Brain microvascular endothelial cell (primary cell): ENCODE data around the gene BRSK1.
A peak's percentile ranks its signal among the peaks of the same experiment; 100 is the strongest.

Experiments
- DNase-seq: peaks from one replicate; pipeline ENCODE4 v3.0.0-alpha.2; 2020
- H3K27ac ChIP-seq: fragments of 250-450 bp; sonication (Bioruptor Pico); 2 replicates; pipeline ENCODE4 v1.5.1; 2020; ENCODE audit warnings: mild to moderate bottlenecking, moderate library complexity
- H3K27me3 ChIP-seq: fragments of 250-450 bp; sonication (Bioruptor Pico); replicated peaks from 2 replicates; pipeline ENCODE4 v1.5.1; 2020; ENCODE audit warnings: mild to moderate bottlenecking
- H3K36me3 ChIP-seq: fragments of 250-450 bp; sonication (Bioruptor Pico); replicated peaks from 2 replicates; pipeline ENCODE4 v1.5.1; 2020; ENCODE audit warnings: mild to moderate bottlenecking
- H3K4me3 ChIP-seq: 2 replicates; pipeline ENCODE4 v1.5.1; 2011; ENCODE audit warnings: low read depth, mild to moderate bottlenecking, control low read depth, low read length, moderate library complexity
- in situ Hi-C: cut with HindIII; loops from 2 replicates; pipeline ENCODE4 v1.10.0; 2017; ENCODE audit warnings: low sequenced_read_pairs, low pct_ligation_motif_present
- TF ChIP-seq, protein P1 (sequence below): IDR thresholded peaks from 2 replicates; pipeline ENCODE4 v1.5.1; 2011; ENCODE audit warnings: low read depth, mild to moderate bottlenecking, moderate library complexity, low read length, control low read depth, inconsistent platforms; ENCODE audit errors: missing control alignments

Gene BRSK1

DNA sequence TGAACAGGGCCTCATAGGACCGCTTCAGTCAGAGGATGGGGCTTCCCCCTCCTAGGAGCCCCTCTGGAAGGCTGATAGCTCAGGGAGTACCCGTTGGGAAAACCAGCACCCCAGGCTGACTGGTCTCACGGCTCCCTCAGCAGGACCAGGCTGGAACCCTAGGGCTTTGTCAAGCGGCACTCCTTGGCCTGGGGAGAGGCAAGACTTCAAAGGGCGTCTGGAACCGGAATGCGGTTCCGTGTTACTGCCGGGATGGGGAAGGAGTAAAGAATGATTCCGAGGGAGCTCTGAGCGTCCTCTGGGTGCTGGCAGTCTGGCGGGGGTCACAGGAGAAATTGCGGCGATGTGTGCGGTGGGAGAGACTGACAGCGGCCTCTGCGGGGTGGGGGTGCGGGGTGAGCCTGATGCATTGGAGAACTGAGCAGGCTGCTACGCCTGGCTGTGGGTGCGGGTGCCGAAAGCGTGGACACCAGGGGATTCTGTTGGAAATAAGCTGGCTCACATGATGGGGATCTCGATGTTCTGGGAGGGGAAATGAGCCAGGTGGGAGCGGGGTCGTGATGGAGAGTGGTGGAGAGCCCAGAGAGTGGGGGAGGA is 68.8 kb downstream of the BRSK1 start:
- TF ChIP-seq, protein P1, sequence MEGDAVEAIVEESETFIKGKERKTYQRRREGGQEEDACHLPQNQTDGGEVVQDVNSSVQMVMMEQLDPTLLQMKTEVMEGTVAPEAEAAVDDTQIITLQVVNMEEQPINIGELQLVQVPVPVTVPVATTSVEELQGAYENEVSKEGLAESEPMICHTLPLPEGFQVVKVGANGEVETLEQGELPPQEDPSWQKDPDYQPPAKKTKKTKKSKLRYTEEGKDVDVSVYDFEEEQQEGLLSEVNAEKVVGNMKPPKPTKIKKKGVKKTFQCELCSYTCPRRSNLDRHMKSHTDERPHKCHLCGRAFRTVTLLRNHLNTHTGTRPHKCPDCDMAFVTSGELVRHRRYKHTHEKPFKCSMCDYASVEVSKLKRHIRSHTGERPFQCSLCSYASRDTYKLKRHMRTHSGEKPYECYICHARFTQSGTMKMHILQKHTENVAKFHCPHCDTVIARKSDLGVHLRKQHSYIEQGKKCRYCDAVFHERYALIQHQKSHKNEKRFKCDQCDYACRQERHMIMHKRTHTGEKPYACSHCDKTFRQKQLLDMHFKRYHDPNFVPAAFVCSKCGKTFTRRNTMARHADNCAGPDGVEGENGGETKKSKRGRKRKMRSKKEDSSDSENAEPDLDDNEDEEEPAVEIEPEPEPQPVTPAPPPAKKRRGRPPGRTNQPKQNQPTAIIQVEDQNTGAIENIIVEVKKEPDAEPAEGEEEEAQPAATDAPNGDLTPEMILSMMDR, result no peak
- in situ Hi-C loops, result no loop called here
- H3K27ac ChIP-seq, result no peak overlapping the region
- H3K36me3 ChIP-seq, result no peaks in the 10 kb centered on the region
- H3K4me3 ChIP-seq, result no peak overlapping the region
- DNase-seq, result no peak
- H3K27me3 ChIP-seq, result peaks cover 23% of the 10 kb centered on the region

GRCh38 chr19:55353356-55353802 is 69.6 kb downstream of the BRSK1 start:
- no peak for DNase-seq
- H3K27me3 ChIP-seq, result peaks cover 23% of the 10 kb centered on the region
- peak overlapping the region; percentile 49 for H3K4me3 ChIP-seq
- in situ Hi-C loops, result no loop called here
- H3K36me3 ChIP-seq, result no peaks in the 10 kb centered on the region
- H3K27ac ChIP-seq, result no peak overlapping the region
- TF ChIP-seq, protein P1, result no peak

GRCh38 chr19:55353803-55354697 is 70.3 kb downstream of the BRSK1 start:
- TF ChIP-seq, protein P1, result no peak
- DNase-seq, result peak; percentile 40
- Histone ChIP-seq H3K27ac (no peak overlapping the region), H3K4me3 (peak overlapping the region; percentile 49), H3K36me3 (no peaks in the 10 kb centered on the region), H3K27me3 (peaks cover 23% of the 10 kb centered on the region)
- in situ Hi-C loops, result no loop called here

DNA sequence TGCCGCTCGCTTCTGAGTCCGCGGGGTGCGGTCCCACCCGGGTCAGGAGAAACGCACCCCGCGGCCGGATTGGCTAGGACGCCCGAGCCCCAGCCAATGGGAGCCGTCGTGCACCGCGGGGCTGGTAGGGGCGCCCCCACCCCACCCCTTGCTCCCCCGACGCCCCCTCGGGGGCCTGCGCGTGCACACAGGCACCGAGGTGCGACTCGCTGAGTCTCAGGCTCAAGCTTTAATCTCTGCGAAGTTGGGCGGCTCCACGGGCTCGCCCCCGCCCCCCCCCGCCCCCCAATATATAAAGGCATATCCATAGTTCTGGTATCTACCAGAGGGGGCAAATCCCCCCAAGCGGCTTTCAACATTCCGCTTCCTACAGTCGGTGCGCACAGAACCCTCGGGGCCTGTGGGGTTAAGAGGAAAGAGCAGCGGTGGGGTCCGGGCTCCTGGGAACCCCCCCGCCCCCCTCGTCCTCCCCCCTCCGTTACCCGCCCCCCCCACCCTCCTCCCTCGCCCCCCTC is 71.0 kb downstream of the BRSK1 start, which contains the start of gene COX6B2:
Gene COX6B2, minus strand, starts transcription at position 22 of the 515 bp plus-strand sequence. CDS start 198 bp downstream, outside the sequence.
- H3K36me3 ChIP-seq, result no peaks in the 10 kb centered on the region
- H3K27ac ChIP-seq, result no peak within 1 kb of the TSS
- H3K27me3 ChIP-seq, result peaks cover 23% of the 10 kb centered on the region
- in situ Hi-C loops, result no loop called here
- DNase-seq, result no peak
- peak within 1 kb of the TSS; percentile 49 for H3K4me3 ChIP-seq
- TF ChIP-seq, protein P1, result no peak

DNA sequence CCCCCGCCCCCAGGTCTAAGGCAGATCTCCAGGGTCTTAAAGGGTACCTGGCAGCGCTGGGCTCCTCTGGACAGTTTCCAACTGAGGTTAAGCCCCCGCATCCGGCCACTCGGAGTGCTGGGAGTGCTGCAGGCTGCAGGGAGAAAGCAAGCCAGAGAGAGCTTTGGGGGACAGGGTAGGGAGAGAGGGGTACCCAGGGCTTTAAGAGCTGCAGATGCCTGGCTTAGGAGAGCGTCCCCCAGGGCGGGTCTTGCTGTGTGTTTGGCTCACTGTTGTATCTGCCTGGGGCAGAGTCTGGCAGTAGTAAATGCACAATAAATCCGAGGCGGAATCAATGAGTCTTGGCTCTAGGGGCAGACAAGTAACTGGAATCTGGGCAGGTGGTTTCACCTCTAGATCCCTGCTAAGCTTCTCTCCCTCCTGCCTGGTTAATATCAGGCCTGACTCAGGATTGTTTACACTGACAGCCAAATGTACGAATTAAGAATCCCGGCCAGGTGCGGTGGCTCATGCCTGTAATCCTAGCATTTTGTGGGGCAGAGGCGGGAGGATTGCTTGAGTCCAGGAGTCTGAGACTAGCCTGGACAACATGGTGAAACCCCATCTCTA is 71.5 kb downstream of the BRSK1 start:
- peaks cover 23% of the 10 kb centered on the region for H3K27me3 ChIP-seq
- H3K36me3 ChIP-seq, result no peaks in the 10 kb centered on the region
- in situ Hi-C loops, result no loop called here
- no peak overlapping the region for H3K4me3 ChIP-seq
- H3K27ac ChIP-seq, result no peak overlapping the region
- TF ChIP-seq, protein P1, result no peak
- no peak for DNase-seq
